Lower lobe of right lung (tissue), 2 donors: ENCODE results near the gene PTPMT1. TPM values are rescaled to one million over a fixed set of nuclear protein-coding genes. Genes with fewer than 3 reads are reported as not detected.
"Not testable (repeated sequence)": the region's sequence is repeated elsewhere in the genome, so short reads cannot be mapped to it uniquely, and the experiment has no call there.

Source experiments
- ATAC-seq, 2 donors: fragments of 200-7000 bp; cut with Tn5 transposase; one replicate each; pipeline ENCODE4 v1.9.1; 2020 to 2022; ENCODE audit warnings: mild to moderate bottlenecking in 2 of 2, moderate library complexity in 2 of 2
- DNase-seq: peaks from one replicate; pipeline ENCODE4 v3.0.0-alpha.2; 2020
- H3K27ac ChIP-seq: fragments of 200-600 bp; one replicate; pipeline ENCODE4 v1.8.0; 2022
- H3K27me3 ChIP-seq: fragments of 200-600 bp; one replicate; pipeline ENCODE4 v1.8.0; 2022; ENCODE audit warnings: low read depth
- H3K36me3 ChIP-seq: fragments of 200-600 bp; one replicate; pipeline ENCODE4 v1.8.0; 2022; ENCODE audit warnings: mild to moderate bottlenecking
- H3K4me1 ChIP-seq: fragments of 200-600 bp; one replicate; pipeline ENCODE4 v1.8.0; 2022
- H3K4me3 ChIP-seq: fragments of 200-600 bp; one replicate; pipeline ENCODE4 v1.8.0; 2022; ENCODE audit warnings: mild to moderate bottlenecking
- H3K9me3 ChIP-seq: fragments of 200-600 bp; one replicate; pipeline ENCODE4 v1.8.0; 2022
- CTCF ChIP-seq: fragments of 200-600 bp; IDR thresholded peaks from one replicate; pipeline ENCODE4 v1.8.0; 2022; ENCODE audit warnings: antibody characterized with exemption, mild to moderate bottlenecking
- intact Hi-C: fragments of 100-400 bp; cut with DNase I; formaldehyde crosslinking; loops from one replicate; pipeline ENCODE4 v1.11.0; 2022
- total RNA-seq: library from RNA; stranded (reverse); fragmentation: NEBNext Ultra II Directional; extraction: Animal tissue kit (Norgen Biotek cat#: 25700); gene quantifications from one replicate; pipeline ENCODE4 v1.2.1, GENCODE V29; 2021
- donor health status: DM: no; HTN: yes; CAD: no; lungs with severe emphysema.

Gene PTPMT1
- total RNA-seq, 1 donor from 2014 or later: 78.1 TPM

- intact Hi-C loops: loop anchor here (10.0 kb wide), 1 partner anchor 64 kb away; no protein-coding TSS in a partner anchor
- Histone ChIP-seq H3K27ac (no peak overlapping the region), H3K9me3 (no peaks in the 10 kb centered on the region), H3K27me3 (no peaks in the 10 kb centered on the region), H3K36me3 (peaks cover 12% of the 10 kb centered on the region), H3K4me1 (peaks cover 73% of the 10 kb centered on the region), H3K4me3 (no peak overlapping the region)
- TF ChIP-seq CTCF: no peak
- peak in 1 of 2 donors; percentile 46 for ATAC-seq
- no peak for DNase-seq
Measured at GRCh38 chr11:47538741-47539565, 26.4 kb upstream of the PTPMT1 start.

- Histone ChIP-seq H3K36me3 (peaks cover 9% of the 10 kb centered on the region), H3K4me3 (no peak overlapping the region), H3K27me3 (no peaks in the 10 kb centered on the region), H3K27ac (no peak overlapping the region), H3K4me1 (peaks cover 73% of the 10 kb centered on the region), H3K9me3 (no peaks in the 10 kb centered on the region)
- TF ChIP-seq CTCF: no peak
- ATAC-seq (peak in 1 of 2 donors; percentile 16), DNase-seq (no peak)
- intact Hi-C loops: loop anchor here (10.0 kb wide), 1 partner anchor 65 kb away; no protein-coding TSS in a partner anchor
Measured at GRCh38 chr11:47539681-47540039, 25.7 kb upstream of the PTPMT1 start.

- no peak for TF ChIP-seq CTCF
- ATAC-seq: no peak
- Histone ChIP-seq H3K27ac (no peak overlapping the region), H3K9me3 (no peaks in the 10 kb centered on the region), H3K4me1 (peaks cover 65% of the 10 kb centered on the region), H3K4me3 (no peak overlapping the region), H3K36me3 (no peaks in the 10 kb centered on the region), H3K27me3 (no peaks in the 10 kb centered on the region)
- DNase-seq: no peak
- intact Hi-C loops: no loop called here
Measured at GRCh38 chr11:47541070-47541469, 24.3 kb upstream of the PTPMT1 start.

- no peak for DNase-seq
- peaks cover 4% of the 10 kb centered on the region for H3K36me3 ChIP-seq
- no peaks in the 10 kb centered on the region for H3K9me3 ChIP-seq
- no peaks in the 10 kb centered on the region for H3K27me3 ChIP-seq
- no peak for ATAC-seq
- no peak overlapping the region for H3K27ac ChIP-seq
- TF ChIP-seq CTCF: no peak
- no peak overlapping the region for H3K4me3 ChIP-seq
- intact Hi-C loops: no loop called here
- peaks cover 55% of the 10 kb centered on the region for H3K4me1 ChIP-seq
Measured at GRCh38 chr11:47545298-47545697, 20.1 kb upstream of the PTPMT1 start.

GRCh38 chr11:47546274-47546673 is 19.1 kb upstream of the PTPMT1 start:
- H3K27ac ChIP-seq, H3K4me3 ChIP-seq, DNase-seq, intact Hi-C loops, H3K36me3 ChIP-seq, H3K9me3 ChIP-seq, ATAC-seq, H3K27me3 ChIP-seq: not testable (repeated sequence)
- H3K4me1 ChIP-seq: peaks cover 55% of the 10 kb centered on the region

- Histone ChIP-seq H3K27ac (no peak overlapping the region), H3K9me3 (no peaks in the 10 kb centered on the region), H3K4me1 (peaks cover 53% of the 10 kb centered on the region), H3K4me3 (peak overlapping the region; percentile 96), H3K36me3 (peaks cover 4% of the 10 kb centered on the region), H3K27me3 (no peaks in the 10 kb centered on the region)
- intact Hi-C loops: no loop called here
- DNase-seq: no peak
- ATAC-seq: no peak
- no peak for TF ChIP-seq CTCF
Measured at GRCh38 chr11:47550288-47551047, 14.9 kb upstream of the PTPMT1 start.
